GM13977 (cell line): ENCODE results near the gene MARCHF10.

Experiments
- DNase-seq: peaks from one replicate; pipeline ENCODE4 v3.0.0; 2012; ENCODE audit warnings: low spot score
- in situ Hi-C: fragments of 300-500 bp; cut with MboI; formaldehyde crosslinking; loops from one replicate; pipeline ENCODE4 v1.12.0; 2022; ENCODE audit warnings: low sequenced_read_pairs, low pct_unique_long_range_greater_than_20kb, mixed read lengths, inconsistent platforms; ENCODE audit not compliant: unreplicated experiment
- TF ChIP-seq, protein P1 (sequence below): IDR thresholded peaks from 2 replicates; pipeline ENCODE4 v1.5.1; 2012; ENCODE audit warnings: mild to moderate bottlenecking, control low read depth; ENCODE audit not compliant: insufficient read depth; ENCODE audit errors: extremely low read depth, missing control alignments

MARCHF10 gene

DNA sequence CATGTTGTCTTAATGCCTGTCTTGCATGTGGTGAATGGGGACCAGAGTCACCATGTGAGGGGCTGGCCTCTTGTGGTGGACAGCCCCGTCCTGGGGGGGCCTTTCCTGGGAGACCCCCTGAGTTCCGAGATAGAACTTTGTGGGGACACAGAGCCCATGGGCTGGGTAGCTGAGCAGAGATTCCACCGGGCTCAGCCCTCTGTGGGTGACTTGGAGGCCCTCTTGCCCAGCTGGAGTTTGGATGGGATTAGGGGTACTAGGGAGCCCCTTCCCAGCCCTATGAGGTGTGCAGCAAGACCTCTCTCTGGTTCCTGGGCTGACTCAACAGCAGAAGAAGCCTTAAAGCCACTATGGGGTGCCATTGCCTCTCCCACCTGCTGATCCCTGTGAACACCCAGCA, 142.5 kb downstream of the MARCHF10 start:
- in situ Hi-C loops = no loop called here
- TF ChIP-seq, protein P1, sequence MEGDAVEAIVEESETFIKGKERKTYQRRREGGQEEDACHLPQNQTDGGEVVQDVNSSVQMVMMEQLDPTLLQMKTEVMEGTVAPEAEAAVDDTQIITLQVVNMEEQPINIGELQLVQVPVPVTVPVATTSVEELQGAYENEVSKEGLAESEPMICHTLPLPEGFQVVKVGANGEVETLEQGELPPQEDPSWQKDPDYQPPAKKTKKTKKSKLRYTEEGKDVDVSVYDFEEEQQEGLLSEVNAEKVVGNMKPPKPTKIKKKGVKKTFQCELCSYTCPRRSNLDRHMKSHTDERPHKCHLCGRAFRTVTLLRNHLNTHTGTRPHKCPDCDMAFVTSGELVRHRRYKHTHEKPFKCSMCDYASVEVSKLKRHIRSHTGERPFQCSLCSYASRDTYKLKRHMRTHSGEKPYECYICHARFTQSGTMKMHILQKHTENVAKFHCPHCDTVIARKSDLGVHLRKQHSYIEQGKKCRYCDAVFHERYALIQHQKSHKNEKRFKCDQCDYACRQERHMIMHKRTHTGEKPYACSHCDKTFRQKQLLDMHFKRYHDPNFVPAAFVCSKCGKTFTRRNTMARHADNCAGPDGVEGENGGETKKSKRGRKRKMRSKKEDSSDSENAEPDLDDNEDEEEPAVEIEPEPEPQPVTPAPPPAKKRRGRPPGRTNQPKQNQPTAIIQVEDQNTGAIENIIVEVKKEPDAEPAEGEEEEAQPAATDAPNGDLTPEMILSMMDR = no peak

DNA sequence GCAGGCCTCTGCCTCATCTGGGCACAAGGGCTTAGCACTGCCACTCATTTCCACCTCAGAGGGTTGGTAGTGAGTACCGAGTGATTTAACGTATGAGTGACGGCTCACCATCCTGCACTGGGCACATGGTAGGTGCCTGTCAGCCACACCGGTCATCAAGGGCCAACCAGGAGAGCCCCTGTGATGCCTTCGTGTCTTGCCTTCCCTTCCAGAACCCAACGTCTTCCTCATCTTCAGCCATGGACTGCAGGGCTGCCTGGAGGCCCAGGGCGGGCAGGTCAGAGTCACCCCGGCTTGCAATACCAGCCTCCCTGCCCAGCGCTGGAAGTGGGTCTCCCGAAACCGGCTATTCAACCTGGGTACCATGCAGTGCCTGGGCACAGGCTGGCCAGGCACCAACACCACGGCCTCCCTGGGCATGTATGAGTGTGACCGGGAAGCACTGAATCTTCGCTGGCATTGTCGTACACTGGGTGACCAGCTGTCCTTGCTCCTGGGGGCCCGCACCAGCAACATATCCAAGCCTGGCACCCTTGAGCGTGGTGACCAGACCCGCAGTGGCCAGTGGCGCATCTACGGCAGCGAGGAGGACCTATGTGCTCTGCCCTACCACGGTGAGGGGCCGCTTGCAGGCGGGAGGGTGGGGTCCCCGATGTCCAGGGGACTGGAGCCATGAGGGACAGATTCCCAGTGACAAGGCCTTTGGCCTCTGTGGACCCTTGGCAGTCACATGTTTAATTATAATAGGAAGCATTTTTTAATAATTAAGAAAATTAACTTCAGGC, 143.6 kb downstream of the MARCHF10 start:
- no peak for DNase-seq
- in situ Hi-C loops = no loop called here
- TF ChIP-seq, protein P1 = no peak

More for the DNA sequence above, 142.5 kb downstream of the MARCHF10 start:
- DNase-seq = no peak

DNA sequence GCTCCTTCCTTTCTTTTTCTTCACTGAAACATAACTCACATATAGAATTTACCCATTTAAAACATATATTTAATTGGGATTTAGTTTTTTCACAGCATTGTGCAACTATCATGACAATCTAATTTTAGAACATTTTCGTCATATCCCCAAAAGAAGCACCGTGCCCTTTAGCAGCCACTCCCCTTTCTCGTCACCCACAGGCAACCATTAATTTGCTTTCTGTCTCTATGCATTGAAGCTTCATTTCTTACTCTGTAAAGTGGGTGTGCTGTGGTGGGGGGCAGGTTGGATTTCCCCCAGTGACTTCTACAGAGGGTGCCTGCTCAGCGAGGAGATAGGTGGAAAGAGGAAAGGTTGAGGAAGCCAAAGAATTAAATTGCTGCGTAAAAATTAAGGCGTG, 144.8 kb downstream of the MARCHF10 start:
- in situ Hi-C loops = no loop called here
- DNase-seq = no peak
- TF ChIP-seq, protein P1 = no peak

DNA sequence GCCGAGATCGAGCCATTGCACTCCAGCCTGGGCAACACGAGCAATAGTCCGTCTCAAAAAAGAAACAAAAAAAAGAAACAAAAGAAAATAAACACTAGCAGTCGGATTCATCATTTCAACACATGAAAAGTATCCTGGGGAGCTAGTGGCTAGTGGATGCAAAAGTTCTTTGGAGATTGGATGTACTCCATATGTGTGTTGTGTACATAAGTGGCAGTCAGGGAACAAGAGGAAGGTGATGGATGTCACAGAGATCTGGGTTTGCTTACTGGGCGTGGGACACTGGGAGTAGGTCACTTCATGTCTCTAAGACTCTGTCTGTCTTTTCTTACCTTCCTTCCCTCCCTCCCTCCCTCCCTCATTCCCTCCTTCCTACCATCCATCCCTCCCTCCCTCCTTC, 145.3 kb downstream of the MARCHF10 start:
- DNase-seq = no peak
- TF ChIP-seq, protein P1 = no peak
- in situ Hi-C loops = no loop called here

DNA sequence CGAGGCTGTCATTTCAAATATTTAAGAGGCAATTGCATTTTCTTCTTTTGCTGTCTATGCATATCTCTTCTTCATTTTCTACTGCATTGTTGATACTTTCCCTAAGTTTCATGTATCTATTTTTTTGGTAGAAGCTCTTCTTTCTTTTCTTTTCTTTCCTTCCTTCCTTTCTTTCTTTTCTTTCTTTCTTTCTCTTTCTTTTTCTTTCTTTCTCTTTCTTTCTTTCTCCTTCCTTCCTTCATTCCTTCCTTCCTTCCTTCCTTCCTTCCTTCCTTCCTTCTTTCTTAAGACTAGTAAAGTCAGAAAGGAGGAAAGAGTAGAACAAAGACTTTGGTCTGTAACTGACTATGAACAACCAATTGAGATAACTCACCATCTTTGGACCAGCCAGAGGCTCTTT, 146.8 kb downstream of the MARCHF10 start:
- in situ Hi-C loops = no loop called here
- TF ChIP-seq, protein P1 = no peak
- no peak for DNase-seq

DNA sequence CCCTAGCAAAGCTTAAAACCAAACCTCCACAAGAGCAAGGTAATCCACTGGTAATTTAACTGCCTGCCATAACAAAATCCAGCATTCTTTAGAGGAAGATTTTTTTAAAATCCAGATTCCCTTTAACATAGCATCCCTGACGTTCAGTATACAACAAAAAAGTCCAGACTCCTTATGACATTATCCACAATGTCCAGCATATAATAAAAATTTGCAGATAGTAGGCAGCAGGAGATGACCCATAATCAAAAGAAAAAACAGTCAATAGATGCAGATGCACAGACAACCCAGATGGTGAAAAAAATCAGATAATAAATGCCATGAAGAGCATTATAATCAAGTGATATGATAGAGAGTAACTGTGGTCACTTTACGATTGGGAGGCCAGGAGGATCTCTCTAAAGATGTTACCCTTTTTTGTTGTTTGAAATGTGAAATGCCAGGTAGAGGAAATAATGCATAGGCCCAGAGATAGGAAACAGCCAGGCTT, 147.4 kb downstream of the MARCHF10 start:
- in situ Hi-C loops = no loop called here
- no peak for DNase-seq
- TF ChIP-seq, protein P1 = no peak
